Heart right ventricle (tissue), 16 donors: Measurements from ENCODE around the gene TIMP2. TPM values are rescaled to one million over a fixed set of nuclear protein-coding genes. Genes with fewer than 3 reads are reported as not detected.

Experiments
- ATAC-seq, 8 donors: fragments of 200-7000 bp; cut with Tn5 transposase; one replicate each; pipeline ENCODE4 v1.9.1; 2020; ENCODE audit warnings: mild to moderate bottlenecking in 8 of 8, moderate library complexity in 8 of 8, moderate number of reproducible peaks in 1 of 8
- DNase-seq, 2 donors: peaks; one replicate each; pipeline ENCODE4 v3.0.0-alpha.2; 2020
- H3K27ac ChIP-seq, 10 donors: fragments of 200-600 bp; sonication (generic) in 2 of 10; one replicate each; pipeline versions ENCODE4 v1.5.0 to v1.8.0; 2020 to 2022; ENCODE audit warnings: mild to moderate bottlenecking in 3 of 10
- H3K27me3 ChIP-seq, 7 donors: fragments of 200-600 bp; one replicate each; pipeline ENCODE4 v1.8.0; 2021 to 2022; ENCODE audit warnings: mild to moderate bottlenecking in 2 of 7
- H3K36me3 ChIP-seq, 9 donors: fragments of 200-600 bp; sonication (generic) in 1 of 9; one replicate each; pipeline versions ENCODE4 v1.5.0 to v1.8.0; 2020 to 2022; ENCODE audit warnings: mild to moderate bottlenecking in 2 of 9
- H3K4me1 ChIP-seq, 9 donors: fragments of 200-600 bp; sonication (generic) in 1 of 9; one replicate each; pipeline versions ENCODE4 v1.5.0 to v1.8.0; 2020 to 2022; ENCODE audit warnings: mild to moderate bottlenecking in 4 of 9
- H3K4me3 ChIP-seq, 10 donors: fragments of 200-600 bp; sonication (generic) in 2 of 10; one replicate each; pipeline versions ENCODE4 v1.5.0 to v1.8.0; 2020 to 2022; ENCODE audit warnings: mild to moderate bottlenecking in 7 of 10, moderate library complexity in 2 of 10
- H3K9me3 ChIP-seq, 11 donors: fragments of 200-600 bp in 10 of 11; sonication (generic) in 2 of 11; one replicate each; pipeline versions ENCODE4 v1.5.0 to v1.8.0; 2013 to 2022; ENCODE audit warnings: mild to moderate bottlenecking in 2 of 11, control low read depth in 1 of 11, moderate library complexity in 1 of 11
- WGBS, 2 donors: extraction: QIAGEN DNeasy Blood & Tissue Kit; methylation state at CpG; one replicate each; pipeline ENCODE4 v1.1.7; 2013; ENCODE audit warnings: inconsistent platforms in 1 of 2; 5-methylcytosine and 5-hydroxymethylcytosine counted together
- intact Hi-C, 10 donors: fragments of 100-400 bp; cut with DNase I; formaldehyde crosslinking; loops; one replicate each; pipeline versions ENCODE4 v1.11.1 to v1.14.2; 2022
- polyA plus RNA-seq, 2 donors: library from polyadenylated mRNA; stranded (reverse); fragments of 200-250 nt; gene quantifications; one replicate each; pipeline ENCODE4 v1.2.3, GENCODE V29; 2013
- total RNA-seq, 10 donors: library from RNA; stranded (reverse); fragmentation: NEBNext Ultra II Directional in 3 of 10; extraction: Animal tissue kit (Norgen Biotek cat#: 25700) in 3 of 10; gene quantifications; one replicate each; pipeline versions ENCODE4 v1.2.1 to v1.2.4, GENCODE V29; 2021 to 2023
- TF ChIP-seq, protein P1 (sequence below), 9 donors: fragments of 200-600 bp; sonication (generic) in 2 of 9; IDR thresholded peaks; one replicate each; pipeline versions ENCODE4 v1.5.0 to v1.8.0; 2021 to 2022; ENCODE audit warnings: antibody characterized with exemption in 9 of 9, mild to moderate bottlenecking in 5 of 9, moderate library complexity in 1 of 9
- donor health status: Arrhythmogenic right ventricular cardiomyopathy.
- donor health status: ischemic (EF 13 %, LVEDD 7.1; RV severe dilation, severe dysfunction).
- donor health status: healthy with polysubstance abuse.
- donor health status: DM: no; HTN: yes; CAD: no.
- donor health status: DM: no; HTN: no; CAD: no.
- donor health status: ischemic (EF 25% LVEDD 6.9; RV normal size, moderate dysfunction).
- donor health status: ischemic (EF 25% LVEDD 5.7; RV mildly dilated, moderate dysfunction).
- donor health status: healthy.
- donor health status: DM: yes; HTN: yes; CAD: no.
- donor health status: Ischemic cardiomyopathy.
- donor health status: ischemic (EF 35%, LVEDD 5.7; RV mildly dilated, moderate dysfunction).
- donor health status: nonischemic (EF 11% LVEDD 7.7; RV severe dilation, severe dysfunction).
- donor health status: DM: yes; HTN: yes; CAD: no.
- donor health status: PGD.
- donor health status: ischemic (EF 29% LVEDD 5.4; RV normal size, mild dysfunction).
- donor health status: nonischemic (EF 23%, LVEDD 6.1; RV moderate dilation, normal function).

The TIMP2 gene
- total and polyA plus RNA-seq, 12 donors: 32.4 to 118 (median 96.7) TPM

DNA sequence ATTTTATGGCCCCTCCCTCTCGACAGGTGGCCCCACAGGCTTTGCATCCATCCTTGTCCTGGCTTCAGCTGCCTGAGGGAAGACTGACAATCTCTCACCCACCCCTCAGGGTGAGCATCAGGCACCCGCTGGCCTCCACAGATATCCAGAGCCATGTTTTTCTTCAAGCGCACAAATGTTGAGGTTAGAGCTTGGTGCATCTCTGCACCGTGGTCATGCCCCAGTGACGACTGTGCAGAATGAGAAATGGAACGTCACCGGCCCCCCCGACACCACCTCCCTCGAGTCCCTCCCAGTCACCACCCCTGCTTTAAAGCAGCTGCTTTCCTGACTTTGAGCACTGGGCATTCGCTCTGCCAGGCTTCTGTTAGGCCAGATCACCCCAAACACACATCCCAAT lies 19.8 kb upstream of the TIMP2 start:
- no peak for ATAC-seq
- Histone ChIP-seq H3K27me3 (no peaks in the 10 kb centered on the region), H3K4me1 (peaks cover 0 to 8% (median 0%) of the 10 kb centered on the region in 9 donors), H3K4me3 (no peak overlapping the region), H3K9me3 (peaks cover 0 to 6% (median 0%) of the 10 kb centered on the region in 11 donors), H3K36me3 (no peaks in the 10 kb centered on the region), H3K27ac (no peak overlapping the region)
- intact Hi-C loops: no loop called here
- DNase-seq: no peak
- WGBS, 2 donors: 82 to 87% methylated on average over 10 of the region's 10 CpGs
- TF ChIP-seq, protein P1, sequence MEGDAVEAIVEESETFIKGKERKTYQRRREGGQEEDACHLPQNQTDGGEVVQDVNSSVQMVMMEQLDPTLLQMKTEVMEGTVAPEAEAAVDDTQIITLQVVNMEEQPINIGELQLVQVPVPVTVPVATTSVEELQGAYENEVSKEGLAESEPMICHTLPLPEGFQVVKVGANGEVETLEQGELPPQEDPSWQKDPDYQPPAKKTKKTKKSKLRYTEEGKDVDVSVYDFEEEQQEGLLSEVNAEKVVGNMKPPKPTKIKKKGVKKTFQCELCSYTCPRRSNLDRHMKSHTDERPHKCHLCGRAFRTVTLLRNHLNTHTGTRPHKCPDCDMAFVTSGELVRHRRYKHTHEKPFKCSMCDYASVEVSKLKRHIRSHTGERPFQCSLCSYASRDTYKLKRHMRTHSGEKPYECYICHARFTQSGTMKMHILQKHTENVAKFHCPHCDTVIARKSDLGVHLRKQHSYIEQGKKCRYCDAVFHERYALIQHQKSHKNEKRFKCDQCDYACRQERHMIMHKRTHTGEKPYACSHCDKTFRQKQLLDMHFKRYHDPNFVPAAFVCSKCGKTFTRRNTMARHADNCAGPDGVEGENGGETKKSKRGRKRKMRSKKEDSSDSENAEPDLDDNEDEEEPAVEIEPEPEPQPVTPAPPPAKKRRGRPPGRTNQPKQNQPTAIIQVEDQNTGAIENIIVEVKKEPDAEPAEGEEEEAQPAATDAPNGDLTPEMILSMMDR (IDR thresholded peaks at IDR 0.05): no peak

DNA sequence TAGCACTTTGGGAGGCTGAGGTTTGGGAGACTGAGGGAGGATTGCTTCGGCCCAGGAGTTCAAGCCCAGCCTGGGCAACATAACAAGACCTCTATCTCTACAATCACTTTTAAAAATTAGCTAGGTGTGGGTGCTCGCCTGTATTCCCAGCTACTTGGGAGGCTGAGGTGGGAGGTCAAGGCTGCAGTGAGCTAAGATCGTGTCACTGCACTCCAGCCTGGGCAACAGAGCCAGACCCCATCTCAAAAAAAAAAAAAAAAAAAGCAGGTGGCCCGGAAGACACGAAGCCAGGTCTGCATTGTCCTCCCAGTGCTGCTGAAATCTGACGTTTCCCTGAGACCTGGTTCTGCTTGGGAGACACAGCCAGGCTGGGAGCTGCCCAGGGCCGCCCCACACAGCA lies 18.8 kb upstream of the TIMP2 start:
- DNase-seq (no peak), ATAC-seq (no peak)
- intact Hi-C loops: no loop called here
- WGBS, 2 donors: 90 to 94% methylated on average over 7 of the region's 7 CpGs
- Histone ChIP-seq H3K4me1 (peaks cover 0 to 10% (median 0%) of the 10 kb centered on the region in 9 donors), H3K27me3 (no peaks in the 10 kb centered on the region), H3K4me3 (no peak overlapping the region), H3K27ac (no peak overlapping the region), H3K36me3 (no peaks in the 10 kb centered on the region), H3K9me3 (no peaks in the 10 kb centered on the region)
- TF ChIP-seq, protein P1 (IDR thresholded peaks at IDR 0.05): no peak

DNA sequence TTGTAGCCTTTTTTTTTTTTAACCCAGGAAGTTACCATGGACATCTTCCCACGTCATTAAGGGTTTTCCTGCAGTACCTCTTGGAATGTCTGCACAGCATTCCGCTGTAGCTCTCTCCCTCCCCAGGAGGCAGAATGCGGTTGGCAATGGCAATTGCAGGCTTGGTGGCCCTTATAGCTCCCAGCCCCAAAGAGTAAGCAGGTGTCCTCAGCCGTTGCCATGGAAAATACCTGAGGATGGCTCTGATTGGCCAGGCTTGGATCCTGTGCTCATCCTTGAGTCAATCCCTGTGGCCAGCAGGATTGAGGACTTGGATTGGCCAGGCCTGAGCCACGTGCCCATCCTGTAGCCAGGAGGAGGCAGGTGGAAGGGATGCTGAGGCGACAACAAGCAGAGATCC lies 15.5 kb upstream of the TIMP2 start:
- 67 to 79% methylated on average over 6 of the region's 6 CpGs for WGBS, 2 donors

DNA sequence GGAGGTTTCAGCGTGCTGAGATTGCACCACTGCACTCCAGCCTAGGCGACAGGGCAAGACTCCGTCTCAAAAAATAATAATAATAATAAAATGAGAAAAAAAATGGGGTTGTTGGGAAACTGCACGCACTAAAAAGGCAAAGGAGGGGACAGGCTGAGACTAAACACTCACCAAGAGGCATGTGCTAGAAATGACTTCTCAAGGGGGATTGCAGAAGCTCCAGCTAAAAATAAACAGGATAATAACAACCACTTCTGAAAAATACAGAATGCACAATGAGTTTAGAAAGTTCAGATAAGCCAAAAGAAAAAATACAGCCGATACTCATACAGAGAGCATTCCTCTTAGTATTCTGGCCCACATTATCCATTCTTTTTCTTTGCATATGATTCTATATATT lies 15.1 kb upstream of the TIMP2 start:
- Histone ChIP-seq H3K27me3 (no peaks in the 10 kb centered on the region), H3K4me3 (no peak overlapping the region), H3K9me3 (no peaks in the 10 kb centered on the region), H3K27ac (no peak overlapping the region), H3K4me1 (peaks cover 0 to 18% (median 4%) of the 10 kb centered on the region in 9 donors), H3K36me3 (no peaks in the 10 kb centered on the region)
- ATAC-seq (no peak), DNase-seq (no peak)
- intact Hi-C loops: no loop called here
- TF ChIP-seq, protein P1 (IDR thresholded peaks at IDR 0.05): no peak
- WGBS, 2 donors: 67 to 74% methylated on average over 5 of the region's 5 CpGs

More for the DNA sequence above, 15.5 kb upstream of the TIMP2 start:
- Histone ChIP-seq H3K27me3 (no peaks in the 10 kb centered on the region), H3K9me3 (no peaks in the 10 kb centered on the region), H3K36me3 (no peaks in the 10 kb centered on the region), H3K4me1 (peaks cover 0 to 13% (median under 1%) of the 10 kb centered on the region in 9 donors), H3K27ac (no peak overlapping the region), H3K4me3 (no peak overlapping the region)
- TF ChIP-seq, protein P1 (IDR thresholded peaks at IDR 0.05): no peak
- ATAC-seq (no peak), DNase-seq (no peak)
- intact Hi-C loops: no loop called here
